Fibroblast of skin of back (primary cell): Measurements from ENCODE around the gene CX3CL1. TPM values are rescaled to one million over a fixed set of nuclear protein-coding genes. Genes with fewer than 3 reads are reported as not detected.
A peak's percentile ranks its signal among the peaks of the same experiment; 100 is the strongest.
"Not testable (repeated sequence)": the region's sequence is repeated elsewhere in the genome, so short reads cannot be mapped to it uniquely, and the experiment has no call there.

Experiments
- DNase-seq: peaks from one replicate; pipeline ENCODE4 v3.0.0-alpha.2; 2013
- polyA plus RNA-seq, 2 experiments: library from polyadenylated mRNA; unstranded; fragments of 120-200 nt; gene quantifications; one replicate each; pipeline ENCODE4 v1.2.1, GENCODE V29; 2013; ENCODE audit not compliant: insufficient read length in 2 of 2

Gene CX3CL1
- polyA plus RNA-seq (2013, experiment 1 of 2; ENCODE audit: insufficient read length): 0.18 TPM
- 0.37 TPM for polyA plus RNA-seq (2013, experiment 2 of 2; ENCODE audit: insufficient read length)

- peak; percentile 63 for DNase-seq
Observed at GRCh38 chr16:57372372-57373116, at the start of gene CX3CL1. CX3CL1 (plus strand) TSS chr16:57372490; CDS start chr16:57372569, 79 bp downstream.

- no peak for DNase-seq
Observed at GRCh38 chr16:57324749-57325148, 47.5 kb upstream of the CX3CL1 start.

- peak; percentile 44 for DNase-seq
Observed at GRCh38 chr16:57325458-57325857, 46.8 kb upstream of the CX3CL1 start.

GRCh38 chr16:57329718-57330327 is 42.5 kb upstream of the CX3CL1 start:
- DNase-seq: no peak

GRCh38 chr16:57331355-57331754 is 40.9 kb upstream of the CX3CL1 start:
- DNase-seq: no peak

- no peak for DNase-seq
Observed at GRCh38 chr16:57333402-57333801, 38.9 kb upstream of the CX3CL1 start.

GRCh38 chr16:57335366-57335765 is 36.9 kb upstream of the CX3CL1 start:
- DNase-seq: no peak

GRCh38 chr16:57341062-57341440 is 31.2 kb upstream of the CX3CL1 start:
- DNase-seq: no peak

GRCh38 chr16:57341441-57342303 is 30.6 kb upstream of the CX3CL1 start:
- DNase-seq: peak; percentile 96

GRCh38 chr16:57342606-57343005 is 29.7 kb upstream of the CX3CL1 start:
- DNase-seq: not testable (repeated sequence)

GRCh38 chr16:57343221-57343620 is 29.1 kb upstream of the CX3CL1 start:
- DNase-seq: no peak

- not testable (repeated sequence) for DNase-seq
Observed at GRCh38 chr16:57344094-57344493, 28.2 kb upstream of the CX3CL1 start.

GRCh38 chr16:57345021-57345420 is 27.3 kb upstream of the CX3CL1 start:
- no peak for DNase-seq

GRCh38 chr16:57345666-57346204 is 26.6 kb upstream of the CX3CL1 start:
- no peak for DNase-seq

GRCh38 chr16:57347858-57348257 is 24.4 kb upstream of the CX3CL1 start:
- no peak for DNase-seq

- DNase-seq: no peak
Observed at GRCh38 chr16:57348327-57348726, 24.0 kb upstream of the CX3CL1 start.

GRCh38 chr16:57349212-57350031 is 22.9 kb upstream of the CX3CL1 start:
- DNase-seq: no peak

- no peak for DNase-seq
Observed at GRCh38 chr16:57352636-57353047, 19.6 kb upstream of the CX3CL1 start.

GRCh38 chr16:57354311-57354710 is 18.0 kb upstream of the CX3CL1 start:
- DNase-seq: no peak

GRCh38 chr16:57355898-57356414 is 16.3 kb upstream of the CX3CL1 start:
- DNase-seq: no peak

GRCh38 chr16:57356547-57356946 is 15.7 kb upstream of the CX3CL1 start:
- DNase-seq: no peak
